GM19467 (cell line): Measurements from ENCODE around the gene AASDHPPT.
"Not testable (repeated sequence)": the region's sequence is repeated elsewhere in the genome, so short reads cannot be mapped to it uniquely, and the experiment has no call there.

ENCODE experiments used
- ATAC-seq: cut with Tn5 transposase; IDR thresholded peaks from one replicate; pipeline ENCODE4 v1.9.1; 2021; ENCODE audit warnings: mild to moderate bottlenecking, moderate library complexity; ENCODE audit not compliant: unreplicated experiment

Gene AASDHPPT, protein sequence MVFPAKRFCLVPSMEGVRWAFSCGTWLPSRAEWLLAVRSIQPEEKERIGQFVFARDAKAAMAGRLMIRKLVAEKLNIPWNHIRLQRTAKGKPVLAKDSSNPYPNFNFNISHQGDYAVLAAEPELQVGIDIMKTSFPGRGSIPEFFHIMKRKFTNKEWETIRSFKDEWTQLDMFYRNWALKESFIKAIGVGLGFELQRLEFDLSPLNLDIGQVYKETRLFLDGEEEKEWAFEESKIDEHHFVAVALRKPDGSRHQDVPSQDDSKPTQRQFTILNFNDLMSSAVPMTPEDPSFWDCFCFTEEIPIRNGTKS

DNA sequence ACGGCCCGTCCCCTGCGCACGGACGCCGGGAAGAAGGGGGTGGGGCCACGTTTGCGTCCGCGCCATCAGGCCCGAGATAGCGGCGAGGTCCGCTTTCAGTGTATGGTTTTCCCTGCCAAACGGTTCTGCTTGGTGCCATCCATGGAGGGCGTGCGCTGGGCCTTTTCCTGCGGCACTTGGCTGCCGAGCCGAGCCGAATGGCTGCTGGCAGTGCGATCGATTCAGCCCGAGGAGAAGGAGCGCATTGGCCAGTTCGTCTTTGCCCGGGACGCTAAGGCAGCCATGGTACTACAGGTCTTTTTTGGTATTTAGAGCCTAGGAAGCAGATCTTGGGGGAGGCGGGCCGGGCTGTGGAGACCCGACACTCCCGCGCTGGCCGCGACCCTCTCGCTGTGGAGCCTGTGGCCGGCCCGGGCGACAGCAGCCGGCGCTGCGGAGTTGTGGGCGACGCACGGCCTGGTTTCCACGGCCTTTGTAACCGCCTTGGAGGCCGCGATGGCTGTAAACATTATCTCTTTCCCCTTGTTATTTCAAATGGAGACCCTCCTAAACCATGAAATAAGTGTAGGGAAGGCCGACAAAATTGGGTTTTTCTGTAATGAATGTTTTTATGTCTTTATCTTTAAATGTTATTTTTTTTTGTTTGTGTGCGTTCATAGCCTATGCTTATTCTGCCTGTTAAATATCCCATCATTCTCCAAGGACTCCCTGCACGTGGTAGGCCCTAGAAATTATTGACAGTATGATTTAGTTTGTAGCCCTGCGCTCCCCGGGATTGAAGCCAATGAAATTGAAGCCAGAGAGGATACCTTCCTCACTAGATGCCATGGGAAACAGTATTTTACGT is at the start of gene AASDHPPT:
Gene AASDHPPT, plus strand, starts transcription at position 54 of the 847 bp plus-strand sequence. Its CDS starts 49 bp downstream, at position 103.
- peak; percentile 14 for ATAC-seq

DNA sequence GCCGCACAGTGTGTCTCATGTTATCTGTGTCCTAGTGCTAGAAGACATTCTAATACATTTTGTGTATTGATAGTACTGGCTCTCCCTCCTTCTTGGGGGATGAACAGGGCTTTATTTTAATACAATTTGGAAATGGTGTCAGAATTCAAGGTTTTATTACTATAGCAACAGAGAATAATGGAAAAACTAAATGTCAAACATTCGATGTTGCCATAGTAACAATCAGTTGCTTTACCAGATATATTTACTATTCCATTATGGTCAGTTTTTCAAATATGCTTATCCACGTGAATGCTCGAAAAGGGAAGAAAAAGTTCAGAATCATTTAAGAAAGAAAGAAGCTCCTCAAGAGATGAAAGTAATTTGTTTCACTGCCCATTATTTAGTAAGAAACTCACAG is 46.9 kb upstream of the AASDHPPT start:
- ATAC-seq: no peak

DNA sequence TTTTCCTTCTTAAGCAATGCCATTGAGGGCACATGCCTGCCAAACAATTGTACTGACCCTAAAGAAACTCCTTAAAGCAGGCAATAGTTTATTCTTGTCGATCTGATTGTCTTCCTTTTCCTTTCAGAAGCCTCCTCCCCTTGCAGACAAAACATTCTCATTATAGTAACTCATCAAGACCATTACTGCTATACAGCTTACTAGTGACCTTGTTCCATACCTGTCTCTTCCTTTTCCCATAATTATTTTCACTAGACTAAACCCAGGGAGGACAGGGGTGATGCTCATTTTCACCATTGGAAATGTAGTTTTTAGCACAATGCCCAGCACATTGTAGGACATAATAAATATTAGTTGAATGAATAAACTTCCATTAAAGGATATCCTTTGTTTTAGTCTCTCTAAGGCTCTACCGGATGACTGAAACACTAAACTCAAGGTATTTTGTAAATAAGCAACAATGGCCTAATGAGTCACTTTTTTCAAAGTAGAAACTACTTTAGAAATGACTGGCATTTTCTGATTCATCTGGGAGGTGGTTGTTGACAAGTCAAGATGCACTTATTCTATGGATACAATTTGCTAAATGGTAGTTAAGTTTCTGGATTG is 46.2 kb upstream of the AASDHPPT start:
- ATAC-seq: no peak

DNA sequence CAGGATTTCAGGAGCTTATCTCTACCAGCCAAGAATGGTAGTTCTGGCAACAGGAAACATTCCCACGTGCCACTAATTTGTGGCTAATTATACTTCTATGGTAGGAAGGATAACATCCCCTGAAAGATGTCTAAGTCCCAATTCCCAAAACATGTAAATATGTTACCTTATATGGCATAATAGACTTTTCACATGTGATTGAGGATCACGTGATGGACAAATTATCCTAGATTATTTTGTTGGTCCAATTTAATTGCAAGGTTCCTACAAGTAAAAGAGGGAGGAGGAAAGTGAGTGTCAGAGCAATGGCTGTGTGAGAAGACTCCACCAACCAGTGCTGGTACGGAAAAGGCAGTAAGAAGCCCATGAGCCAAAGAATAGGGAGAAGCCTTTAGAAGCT is 45.5 kb upstream of the AASDHPPT start:
- ATAC-seq: no peak

DNA sequence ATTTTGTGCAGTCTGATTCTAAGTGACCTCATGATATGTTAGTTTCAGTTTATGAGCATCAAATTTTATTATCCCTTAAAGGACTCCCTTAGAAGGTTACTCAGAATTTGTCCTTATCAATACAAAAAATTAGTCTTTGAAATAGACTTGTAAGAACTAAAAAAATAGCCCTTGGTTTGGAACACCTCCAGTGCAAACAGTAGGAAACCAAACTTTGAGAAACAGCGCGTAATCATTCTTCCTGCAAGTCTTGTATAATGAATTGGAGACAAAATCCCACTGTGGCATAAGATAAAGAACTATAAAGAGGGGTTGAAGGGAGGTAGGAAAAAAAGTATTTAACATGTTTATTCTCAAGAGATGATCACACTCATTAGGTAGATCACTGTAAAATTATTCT is 44.6 kb upstream of the AASDHPPT start:
- ATAC-seq: no peak

DNA sequence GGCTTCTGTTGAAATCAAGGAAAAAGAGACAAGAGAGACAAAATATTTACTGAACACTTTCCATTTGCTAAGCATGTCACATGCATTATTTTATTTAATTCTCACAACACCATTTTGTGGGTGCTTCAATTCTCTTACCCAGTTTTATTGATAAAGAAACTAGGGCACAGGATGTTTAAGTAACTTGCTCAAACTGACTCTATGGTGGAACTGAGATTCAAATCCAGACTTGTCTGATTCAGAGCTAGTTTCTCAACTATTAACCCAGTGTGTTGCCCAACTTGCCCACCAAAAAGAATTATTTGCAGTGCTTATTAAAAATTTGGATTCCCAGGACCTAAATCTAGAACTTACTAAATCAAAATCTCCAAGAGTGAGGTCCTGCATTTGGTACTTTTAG is 33.9 kb upstream of the AASDHPPT start:
- ATAC-seq: no peak

DNA sequence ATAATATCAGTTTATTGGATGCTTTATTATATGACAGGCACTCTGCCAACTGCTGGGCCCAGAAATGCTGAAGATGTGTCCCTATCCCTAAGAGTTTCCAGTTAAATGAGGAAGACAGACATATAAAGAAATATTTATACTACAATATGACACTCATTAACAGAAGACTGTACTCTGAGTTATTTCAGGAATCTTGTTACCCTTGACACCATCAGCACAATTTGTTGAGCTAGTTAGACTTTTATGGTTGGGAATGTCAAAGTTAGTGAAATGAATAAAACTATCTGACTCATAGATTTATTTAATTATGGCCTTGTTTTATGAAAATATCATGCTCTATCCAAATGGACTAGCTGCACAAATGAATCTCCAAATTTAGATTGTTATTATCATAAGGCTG is 29.8 kb upstream of the AASDHPPT start:
- ATAC-seq: no peak

DNA sequence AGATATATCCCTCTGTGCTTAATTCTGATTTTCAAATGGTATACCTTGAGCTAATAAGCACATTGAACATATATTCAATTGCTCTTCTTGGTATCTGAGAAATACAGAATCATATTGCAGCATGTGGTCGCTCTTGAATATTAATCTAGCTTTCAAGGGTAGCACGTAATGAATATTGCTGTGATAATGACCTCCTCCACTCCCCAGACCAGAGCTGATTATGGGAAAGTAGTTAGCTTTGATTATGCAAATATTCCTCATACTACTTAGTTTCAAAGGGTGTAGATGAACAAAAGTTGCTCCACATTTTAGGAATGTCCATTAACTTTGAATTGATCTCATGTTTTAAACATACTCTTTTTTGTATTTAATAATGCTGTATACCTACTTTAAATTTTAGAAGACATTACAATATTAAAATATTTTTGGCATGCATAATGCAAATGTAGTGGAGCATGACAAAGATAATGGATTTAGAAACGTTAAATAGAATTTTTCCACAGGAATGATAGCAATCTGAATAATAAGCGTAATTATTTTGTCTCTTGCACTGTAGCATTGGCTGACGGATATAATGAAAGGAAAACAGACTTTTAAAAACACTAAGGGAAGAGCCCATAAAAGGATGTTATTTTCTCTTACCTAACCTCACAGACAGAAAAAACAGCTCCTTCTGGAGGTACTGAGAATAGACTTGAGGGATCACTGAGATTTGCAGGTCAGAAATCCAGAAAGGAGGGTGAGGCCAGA is 27.6 kb upstream of the AASDHPPT start:
- ATAC-seq: no peak

DNA sequence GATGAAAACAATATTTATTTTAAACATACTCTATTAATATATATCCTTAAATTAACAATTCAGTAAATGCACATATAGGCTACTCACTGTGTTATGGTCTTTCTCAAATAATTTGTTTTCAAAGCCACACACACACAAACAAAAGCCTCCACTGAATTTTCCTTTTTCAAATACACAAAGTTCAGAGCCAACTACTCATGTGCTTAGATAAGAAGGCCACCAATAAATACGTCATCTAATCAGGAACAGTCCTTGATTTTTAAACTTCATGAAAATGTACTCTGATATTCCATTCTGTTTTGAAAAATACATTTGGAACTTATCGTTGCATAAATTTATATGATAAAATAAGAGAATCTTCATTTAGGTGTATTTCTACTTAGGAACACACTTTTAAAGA is 26.4 kb upstream of the AASDHPPT start:
- no peak for ATAC-seq

DNA sequence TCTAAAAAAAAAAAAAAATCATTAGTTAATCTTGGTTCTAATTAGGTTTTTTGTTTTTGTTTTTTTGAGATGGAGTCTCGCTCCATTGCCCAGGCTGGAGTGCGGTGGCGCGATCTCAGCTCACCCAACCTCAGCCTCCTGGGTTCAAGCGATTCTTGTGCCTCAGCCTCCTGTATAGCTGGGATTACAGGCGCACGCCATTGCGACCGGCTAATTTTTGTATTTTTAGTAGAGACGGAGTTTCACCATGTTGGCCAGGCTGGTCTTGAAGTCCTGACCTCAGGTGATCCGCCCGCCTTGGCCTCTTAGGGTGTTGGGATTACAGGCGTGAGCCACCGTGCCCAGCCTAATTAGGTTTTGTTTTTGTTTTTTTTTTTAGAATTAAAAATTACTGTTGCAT is 19.1 kb upstream of the AASDHPPT start:
- not testable (repeated sequence) for ATAC-seq

DNA sequence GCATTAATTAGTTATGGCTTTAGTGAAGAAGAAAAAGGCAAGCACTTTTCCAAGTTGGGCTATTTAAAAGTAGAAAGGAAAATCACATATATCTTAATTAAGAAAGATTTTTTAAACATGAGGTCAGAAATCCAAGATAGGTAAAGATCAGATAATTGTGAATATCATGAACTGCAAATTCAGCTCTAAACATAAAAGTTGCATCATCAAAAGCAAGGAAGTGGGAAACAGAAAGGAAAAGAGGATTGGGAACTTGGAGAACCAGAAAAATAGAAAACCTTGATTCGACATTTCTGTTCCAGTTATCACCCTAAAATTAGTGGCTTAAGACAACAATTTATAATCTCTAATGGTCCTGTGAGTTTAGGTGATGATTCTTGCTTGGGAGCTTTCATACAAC is 17.8 kb upstream of the AASDHPPT start:
- ATAC-seq: no peak

DNA sequence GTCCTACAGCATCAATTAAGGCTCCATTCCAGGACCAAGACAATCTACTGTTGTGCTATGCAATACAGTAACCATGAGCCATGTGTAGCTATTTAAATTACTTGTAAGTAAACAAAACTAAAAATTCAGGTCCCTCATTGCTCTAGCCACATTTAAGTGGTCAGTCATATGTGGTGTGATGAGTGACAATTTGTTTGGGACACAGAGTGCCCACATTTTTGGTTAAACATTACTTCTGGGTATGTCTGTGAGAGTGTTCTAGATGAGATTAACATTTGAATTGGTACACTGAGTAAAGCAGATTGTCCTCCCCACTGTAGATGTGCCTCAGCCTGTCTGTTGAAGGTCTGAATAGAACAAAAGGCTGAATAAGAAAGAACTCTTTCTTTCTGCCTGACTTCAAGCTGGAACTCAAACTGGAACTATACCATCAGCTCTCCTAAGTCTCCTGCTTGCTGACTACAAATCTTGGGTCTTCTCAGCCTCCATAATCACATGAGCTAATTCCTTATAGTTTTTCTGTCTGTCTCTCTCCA is 16.1 kb upstream of the AASDHPPT start:
- ATAC-seq: no peak

DNA sequence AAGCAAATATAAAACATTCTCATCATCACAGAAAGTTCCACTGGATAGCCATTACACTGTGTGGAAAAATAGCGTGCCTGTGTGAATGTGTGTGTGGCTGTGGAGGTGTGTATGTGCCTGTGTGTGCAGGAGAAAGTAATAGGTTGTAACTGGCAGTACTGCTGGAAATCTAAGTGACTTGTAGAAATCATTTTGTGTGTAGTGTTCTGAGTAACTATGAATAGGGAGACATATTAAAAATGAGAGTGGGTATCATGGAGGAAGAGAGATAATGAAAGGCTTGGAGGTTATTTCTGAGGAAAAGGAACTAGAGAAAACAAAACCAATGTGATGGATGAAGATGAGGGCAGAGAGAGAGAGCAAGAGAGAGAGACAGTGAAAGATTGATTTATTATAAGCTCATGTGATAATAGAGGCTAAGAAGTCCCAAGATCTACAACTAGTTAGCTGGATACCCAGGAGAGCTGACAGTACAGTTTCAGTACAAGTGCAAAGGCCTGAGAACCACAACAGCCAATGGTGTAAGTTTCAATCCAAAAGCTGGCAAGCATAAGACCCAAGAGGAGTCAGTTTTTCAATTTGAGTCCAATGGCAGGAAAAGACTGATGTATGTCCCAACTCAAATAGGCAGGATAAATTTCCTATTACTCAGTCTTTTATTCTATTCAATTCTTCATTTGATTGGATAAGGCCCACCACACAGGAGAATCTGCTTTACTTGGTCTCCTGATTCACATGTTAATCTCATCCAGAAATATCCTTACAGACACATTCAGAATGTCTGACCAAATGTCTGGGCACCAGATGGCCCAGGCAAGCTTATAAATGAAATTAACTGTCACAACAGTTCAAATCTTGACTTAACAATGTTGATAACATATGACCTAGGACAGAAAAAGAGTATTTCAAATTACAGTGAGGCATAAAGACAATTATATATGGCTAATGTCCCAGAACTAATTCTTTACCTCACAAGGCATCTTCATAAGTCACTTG is 15.2 kb upstream of the AASDHPPT start:
- no peak for ATAC-seq

DNA sequence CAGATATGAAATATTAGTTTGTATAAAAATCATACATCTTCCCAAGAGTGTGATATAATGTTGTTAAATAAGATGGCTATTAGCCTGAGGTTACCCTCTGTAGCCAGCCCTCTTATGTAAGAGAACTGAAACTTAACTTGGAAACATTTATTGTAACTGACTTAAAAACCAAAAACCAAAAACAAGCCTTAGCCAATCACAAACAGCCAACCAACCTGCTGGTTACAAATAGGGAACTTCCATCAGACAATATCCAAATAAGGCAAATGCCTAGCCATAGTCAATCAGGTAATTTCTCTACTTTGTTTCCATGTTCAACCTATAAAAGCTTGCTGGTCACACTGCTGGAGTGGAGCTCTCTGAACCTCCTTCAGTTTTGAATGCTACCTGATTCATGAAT is 14.5 kb upstream of the AASDHPPT start:
- no peak for ATAC-seq

DNA sequence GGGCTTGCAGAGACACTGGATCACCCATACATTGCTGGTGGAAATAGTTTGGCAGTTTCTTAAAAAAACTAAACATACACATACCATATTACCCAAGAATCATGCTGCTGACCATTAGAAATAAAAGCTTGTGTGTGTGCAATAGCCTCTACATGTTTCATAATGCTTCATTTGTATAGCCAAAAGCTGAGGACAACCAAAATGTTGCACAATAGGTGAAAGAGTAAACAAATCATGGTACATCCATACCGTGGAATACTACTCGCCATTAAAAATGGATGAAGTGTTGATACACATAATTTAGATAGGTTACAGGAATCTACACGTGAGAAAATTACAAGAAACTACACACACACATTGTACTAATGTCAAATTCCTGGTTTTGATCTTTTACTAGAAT is 6.9 kb upstream of the AASDHPPT start:
- no peak for ATAC-seq

DNA sequence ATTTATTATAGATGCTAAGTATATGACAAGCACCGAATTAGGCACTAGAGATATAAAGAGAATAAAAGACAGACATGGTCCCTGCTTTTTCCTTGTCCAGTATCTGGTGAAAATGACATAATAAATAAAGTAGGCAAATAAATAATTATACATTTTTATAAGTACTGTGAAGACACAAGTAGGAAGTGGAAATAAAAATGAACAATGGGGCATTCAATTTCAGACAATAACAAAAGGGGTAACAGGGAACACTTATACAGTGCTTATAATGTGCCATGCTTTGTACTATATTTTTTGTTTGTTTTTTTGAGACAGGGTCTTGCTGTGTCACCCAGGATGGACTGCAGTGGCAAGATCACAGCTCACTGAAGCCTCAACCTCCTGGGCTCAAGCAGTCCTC is 4.7 kb upstream of the AASDHPPT start:
- ATAC-seq: no peak

DNA sequence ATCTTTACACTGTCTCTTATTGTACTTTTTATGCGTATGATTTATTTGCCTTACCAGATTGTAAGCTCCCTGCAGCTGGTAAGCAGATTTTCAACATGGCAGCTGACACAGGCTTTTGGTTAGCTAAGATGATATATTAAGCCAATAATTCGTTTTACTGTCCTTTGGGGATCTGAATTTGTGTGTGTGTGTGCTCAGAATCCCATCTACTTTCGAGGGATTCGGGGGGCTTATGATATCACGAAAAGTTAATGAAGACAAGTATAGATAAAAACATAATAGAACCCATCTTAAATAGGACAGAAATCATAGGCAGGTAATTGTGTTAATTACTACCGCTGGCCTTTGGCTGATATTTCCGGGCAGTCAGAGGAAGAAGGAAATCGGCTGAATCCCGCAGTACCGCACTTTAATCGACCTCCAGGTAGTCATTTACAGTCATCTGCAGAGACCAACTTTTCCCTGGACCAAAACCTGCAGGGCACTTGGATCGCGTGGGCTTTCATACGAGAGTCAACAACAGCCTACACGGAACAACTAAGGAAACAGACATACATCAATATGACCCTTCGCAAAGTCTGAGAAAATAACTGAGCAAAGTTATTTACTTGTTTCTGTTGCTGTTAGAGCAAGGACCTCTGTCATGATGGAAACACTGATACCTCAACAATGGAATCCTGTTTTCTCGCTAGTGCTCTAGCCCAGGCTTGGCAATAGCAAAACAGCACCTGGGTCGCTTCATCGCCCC is 1.1 kb upstream of the AASDHPPT start:
- no peak for ATAC-seq

DNA sequence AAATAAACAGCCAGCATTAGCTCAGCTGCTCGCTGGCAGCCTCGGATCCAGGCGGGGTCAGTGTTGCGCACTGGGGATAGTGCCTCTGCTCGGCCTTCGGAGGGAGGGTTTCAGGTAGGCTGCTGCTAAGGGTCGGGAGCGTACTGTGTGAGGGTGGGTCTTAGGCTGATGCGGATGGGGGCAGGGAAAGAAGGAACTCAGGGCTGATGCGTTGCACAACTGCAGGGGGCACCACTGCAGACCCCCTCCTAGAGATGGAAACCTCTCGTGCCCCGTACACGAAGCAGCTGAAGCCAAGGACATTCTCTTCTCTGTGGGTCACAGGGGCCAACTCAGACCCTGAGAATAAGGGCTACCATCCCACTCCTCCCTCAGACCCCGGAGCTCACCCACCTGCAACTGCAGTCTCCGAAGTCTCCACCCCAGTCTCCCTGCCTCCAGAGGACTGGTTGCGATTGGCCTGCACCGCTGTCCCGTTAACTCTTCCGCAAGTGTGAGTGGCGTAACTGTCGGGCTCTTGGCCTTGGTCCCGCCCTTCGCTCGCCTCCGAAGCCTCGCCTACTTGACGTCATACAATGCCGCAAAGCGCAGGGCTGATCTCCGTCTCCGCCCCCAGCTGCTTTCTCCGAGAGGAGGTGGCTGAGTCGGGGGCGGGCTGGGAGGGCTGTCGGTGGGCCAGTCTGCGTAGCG is 398 bp upstream of the AASDHPPT start, which contains the start of gene KBTBD3:
Gene KBTBD3, minus strand, starts transcription at position 429 of the 690 bp plus-strand sequence. CDS start 18,250 bp downstream, outside the sequence.
- ATAC-seq: peak; percentile 96
